Activated naive CD4-positive, alpha-beta T cell treated with anti-CD3 and anti-CD28 coated beads, Interleukin-2, amount 50 U/mL, for 72 hours (primary cell): Measurements from ENCODE around the gene PDLIM4. TPM values are rescaled to one million over a fixed set of nuclear protein-coding genes. Genes with fewer than 3 reads are reported as not detected.

ENCODE experiments used
- ATAC-seq, 2 donors: fragments of 150-1000 bp; cut with Tn5 transposase; 2 replicates each; pipeline ENCODE4 v1.10.0; 2021; ENCODE audit warnings: mild to moderate bottlenecking in 2 of 2, moderate library complexity in 2 of 2
- DNase-seq, 2 donors: peaks; one replicate each; pipeline ENCODE4 v3.0.0; 2021 to 2022; ENCODE audit warnings: low spot score in 2 of 2
- H3K27ac Mint-ChIP-seq, 2 donors: one replicate each; pipeline ENCODE4 v1.8.0; 2022; ENCODE audit warnings: mild to moderate bottlenecking in 2 of 2, mixed read lengths in 2 of 2
- H3K36me3 Mint-ChIP-seq, 2 donors: one replicate each; pipeline ENCODE4 v1.8.0; 2022; ENCODE audit warnings: mixed read lengths in 2 of 2
- H3K9me3 Mint-ChIP-seq, 2 donors: one replicate each; pipeline ENCODE4 v1.8.0; 2022; ENCODE audit warnings: mixed read lengths in 2 of 2
- total RNA-seq, 2 donors: library from RNA; stranded (reverse); gene quantifications; one replicate each; pipeline ENCODE4 v1.2.3, GENCODE V29; 2022

PDLIM4 gene
- total RNA-seq = not detected

DNA sequence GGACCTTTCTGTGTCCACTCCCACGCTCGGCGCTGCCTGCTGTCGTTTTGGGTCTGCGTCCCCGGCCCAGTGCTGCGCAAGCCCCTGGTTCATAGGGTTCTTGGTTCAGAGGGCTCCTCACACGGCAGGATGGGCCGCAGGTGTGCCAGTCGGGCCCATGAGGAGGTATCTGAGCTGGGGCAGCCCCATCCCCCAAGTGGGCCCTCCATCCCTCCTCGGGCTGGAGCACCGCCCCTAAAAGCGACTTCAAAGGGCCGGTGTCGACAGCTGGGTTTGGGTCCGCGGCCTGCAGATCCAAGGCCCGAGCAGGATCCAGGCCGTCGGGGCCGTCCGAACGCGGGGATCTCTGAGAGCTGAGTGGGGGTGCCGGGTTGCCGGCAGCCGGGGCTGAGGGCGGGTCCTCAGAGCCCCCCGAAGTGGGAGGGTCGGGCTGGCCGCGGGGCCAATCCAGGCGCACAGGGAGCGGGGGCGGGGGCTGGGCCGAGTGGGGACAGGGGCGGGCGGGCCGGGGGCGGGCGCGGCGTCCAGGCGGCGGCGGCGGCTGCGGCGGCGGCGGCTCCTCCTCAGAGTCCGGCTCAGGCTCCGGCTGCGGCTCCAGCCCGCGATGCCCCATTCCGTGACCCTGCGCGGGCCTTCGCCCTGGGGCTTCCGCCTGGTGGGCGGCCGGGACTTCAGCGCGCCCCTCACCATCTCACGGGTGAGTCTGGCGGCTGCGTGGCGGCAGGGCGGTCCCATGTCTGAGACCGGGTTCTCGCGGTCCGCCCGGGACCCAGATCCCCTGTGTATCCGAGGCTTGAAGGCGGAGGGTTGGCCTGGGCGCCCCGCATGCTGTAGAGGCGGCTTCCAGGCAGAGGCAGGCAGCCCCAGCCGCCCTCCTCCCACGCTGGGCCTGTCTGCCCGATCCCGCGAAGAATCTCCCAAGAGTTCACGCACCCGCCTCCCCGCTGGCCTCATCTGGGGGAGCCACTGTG, at the start of gene PDLIM4:
PDLIM4 (plus strand) TSS at position 566 of the 971 bp plus-strand sequence; CDS start at position 605, 39 bp downstream.
- no peaks in the 10 kb centered on the region for H3K36me3 Mint-ChIP-seq
- ATAC-seq (no peak), DNase-seq (peak in 1 of 2 donors; percentile 42)
- H3K27ac Mint-ChIP-seq = no peak within 1 kb of the TSS
- no peaks in the 10 kb centered on the region for H3K9me3 Mint-ChIP-seq

GRCh38 chr5:132207778-132208177, 49.7 kb upstream of the PDLIM4 start:
- no peak for ATAC-seq
- Mint-ChIP-seq H3K9me3 (no peaks in the 10 kb centered on the region), H3K36me3 (no peaks in the 10 kb centered on the region), H3K27ac (no peak overlapping the region)
- DNase-seq = no peak

- Mint-ChIP-seq H3K27ac (no peak overlapping the region), H3K36me3 (no peaks in the 10 kb centered on the region), H3K9me3 (no peaks in the 10 kb centered on the region)
- DNase-seq (no peak), ATAC-seq (no peak)
Observed at GRCh38 chr5:132209131-132209530, 48.4 kb upstream of the PDLIM4 start.

DNA sequence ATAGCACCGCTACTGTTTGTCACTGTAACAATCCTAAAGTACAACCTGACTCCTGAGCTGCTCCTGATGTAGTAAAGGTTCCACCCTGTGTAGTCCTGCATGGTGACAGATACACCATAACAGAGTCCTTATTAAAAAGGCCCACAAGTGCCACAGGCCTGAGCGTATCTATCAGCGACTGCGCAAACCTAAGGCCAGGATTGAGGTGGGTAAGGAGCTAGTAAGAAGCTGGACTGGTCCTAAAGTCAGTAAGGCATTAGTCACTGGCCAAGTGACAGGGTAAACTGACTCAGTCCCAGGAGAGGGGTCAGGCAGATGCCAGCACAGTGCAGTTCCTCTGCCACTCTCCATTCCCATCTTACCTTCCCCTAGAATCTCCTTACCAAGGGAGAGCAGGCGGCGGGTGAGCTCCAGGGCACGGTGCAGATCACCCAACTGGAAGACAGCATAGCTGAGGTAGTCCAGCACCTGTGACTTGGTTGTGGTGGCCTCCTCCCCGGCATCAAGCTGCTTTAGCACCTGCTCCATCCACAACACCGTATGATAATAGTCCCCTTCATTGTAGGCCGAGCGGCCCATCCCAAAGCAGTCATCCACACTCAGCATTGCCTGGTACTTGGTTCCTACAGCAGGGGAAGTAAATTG, 47.5 kb upstream of the PDLIM4 start:
- Mint-ChIP-seq H3K36me3 (no peaks in the 10 kb centered on the region), H3K27ac (no peak overlapping the region), H3K9me3 (no peaks in the 10 kb centered on the region)
- DNase-seq = no peak
- ATAC-seq = no peak

DNA sequence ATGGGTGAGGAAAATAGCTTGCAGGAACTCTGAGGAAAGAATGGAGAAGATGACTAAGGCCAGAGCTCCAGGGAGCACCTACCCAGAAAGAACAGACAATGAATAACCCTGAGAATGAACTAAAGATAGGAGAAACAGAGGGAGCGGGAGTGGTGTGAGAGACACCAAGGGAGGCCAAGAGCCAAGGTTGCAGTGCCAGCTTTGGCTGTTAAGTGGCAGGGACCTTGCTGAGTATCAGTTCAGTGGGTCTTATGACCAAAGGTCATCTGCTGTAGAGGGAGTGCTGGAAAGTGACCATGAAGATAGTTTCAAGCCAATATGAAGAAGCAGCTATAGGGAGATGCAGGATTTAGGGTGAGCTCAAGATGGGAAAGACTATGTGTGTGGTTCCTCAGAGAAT, 46.6 kb upstream of the PDLIM4 start:
- ATAC-seq (no peak), DNase-seq (no peak)
- no peak overlapping the region for H3K27ac Mint-ChIP-seq
- no peaks in the 10 kb centered on the region for H3K36me3 Mint-ChIP-seq
- no peaks in the 10 kb centered on the region for H3K9me3 Mint-ChIP-seq

- no peaks in the 10 kb centered on the region for H3K36me3 Mint-ChIP-seq
- no peak for DNase-seq
- no peak for ATAC-seq
- no peaks in the 10 kb centered on the region for H3K9me3 Mint-ChIP-seq
- no peak overlapping the region for H3K27ac Mint-ChIP-seq
Observed at GRCh38 chr5:132211787-132212186, 45.7 kb upstream of the PDLIM4 start.

GRCh38 chr5:132213666-132214065, 43.8 kb upstream of the PDLIM4 start:
- ATAC-seq = no peak
- H3K9me3 Mint-ChIP-seq = no peaks in the 10 kb centered on the region
- no peaks in the 10 kb centered on the region for H3K36me3 Mint-ChIP-seq
- no peak overlapping the region for H3K27ac Mint-ChIP-seq
- DNase-seq = no peak

GRCh38 chr5:132214491-132214890, 43.0 kb upstream of the PDLIM4 start:
- H3K27ac Mint-ChIP-seq = no peak overlapping the region
- H3K9me3 Mint-ChIP-seq = no peaks in the 10 kb centered on the region
- no peaks in the 10 kb centered on the region for H3K36me3 Mint-ChIP-seq
- ATAC-seq (no peak), DNase-seq (no peak)

GRCh38 chr5:132215329-132215728, 42.2 kb upstream of the PDLIM4 start:
- Mint-ChIP-seq H3K27ac (no peak overlapping the region), H3K9me3 (no peaks in the 10 kb centered on the region), H3K36me3 (no peaks in the 10 kb centered on the region)
- ATAC-seq (no peak), DNase-seq (no peak)

GRCh38 chr5:132218321-132218720, 39.2 kb upstream of the PDLIM4 start:
- Mint-ChIP-seq H3K27ac (no peak overlapping the region), H3K9me3 (no peaks in the 10 kb centered on the region), H3K36me3 (no peaks in the 10 kb centered on the region)
- DNase-seq (no peak), ATAC-seq (no peak)

DNA sequence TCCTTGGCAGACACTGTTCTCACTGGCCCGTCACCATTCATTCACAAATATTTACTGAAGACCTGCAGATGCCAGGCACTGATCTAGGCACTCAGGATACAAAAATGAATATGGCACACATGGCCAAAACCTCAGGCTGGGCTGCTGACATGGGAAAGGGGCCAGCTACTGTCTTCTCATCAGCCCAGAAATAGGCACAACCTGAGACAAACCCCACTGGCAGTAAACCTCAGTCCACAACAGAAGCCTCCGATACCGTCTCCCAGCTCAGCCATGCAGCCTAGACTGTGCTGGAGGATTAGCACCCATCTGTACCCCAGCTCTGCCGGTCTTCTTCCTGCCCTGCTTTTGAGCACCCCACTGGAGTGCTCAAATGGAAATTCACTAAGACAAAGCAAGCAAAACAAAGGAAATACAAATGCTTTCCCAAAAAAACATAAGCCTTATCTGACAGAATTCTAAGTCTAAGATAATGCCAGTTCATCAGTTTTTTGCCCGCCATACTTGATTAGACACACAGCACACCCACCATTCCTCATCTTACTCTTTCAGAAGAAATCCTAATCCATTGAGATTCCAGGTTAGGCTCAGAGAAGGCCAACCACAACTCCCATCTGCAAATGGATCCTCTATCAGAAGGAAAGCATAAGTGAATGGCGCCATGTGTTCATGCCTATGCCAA, 38.1 kb upstream of the PDLIM4 start:
- H3K27ac Mint-ChIP-seq = no peak overlapping the region
- DNase-seq (no peak), ATAC-seq (no peak)
- H3K9me3 Mint-ChIP-seq = no peaks in the 10 kb centered on the region
- H3K36me3 Mint-ChIP-seq = no peaks in the 10 kb centered on the region

DNA sequence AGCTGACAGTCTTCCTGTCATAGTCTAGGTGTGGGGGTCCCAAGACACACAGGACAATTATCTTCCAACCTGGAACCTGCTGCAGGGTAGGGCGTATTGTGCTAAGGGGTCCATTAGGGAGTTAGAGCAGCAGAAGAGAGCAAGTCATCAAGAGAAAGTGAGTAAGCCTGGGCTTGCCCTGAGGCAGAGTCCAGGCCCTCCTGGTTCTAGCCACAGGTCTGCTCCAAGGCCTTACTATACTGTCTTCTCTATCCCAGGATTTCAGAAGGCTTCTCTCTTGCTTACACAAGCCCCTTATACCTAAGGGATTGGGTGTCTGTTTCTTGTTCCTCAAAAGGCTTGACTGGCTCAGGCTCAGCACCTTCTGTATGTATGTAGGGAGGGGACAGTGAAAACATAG, 37.5 kb upstream of the PDLIM4 start:
- H3K9me3 Mint-ChIP-seq = no peaks in the 10 kb centered on the region
- no peaks in the 10 kb centered on the region for H3K36me3 Mint-ChIP-seq
- DNase-seq (no peak), ATAC-seq (peak in 1 of 2 donors; percentile 28)
- H3K27ac Mint-ChIP-seq = no peak overlapping the region

GRCh38 chr5:132220491-132220890, 37.0 kb upstream of the PDLIM4 start:
- Mint-ChIP-seq H3K36me3 (no peaks in the 10 kb centered on the region), H3K27ac (no peak overlapping the region), H3K9me3 (no peaks in the 10 kb centered on the region)
- no peak for DNase-seq
- ATAC-seq = no peak

- peak in 1 of 2 donors; percentile 18 for DNase-seq
- Mint-ChIP-seq H3K27ac (no peak overlapping the region), H3K9me3 (no peaks in the 10 kb centered on the region), H3K36me3 (no peaks in the 10 kb centered on the region)
- ATAC-seq = no peak
Observed at GRCh38 chr5:132221781-132222648, 35.5 kb upstream of the PDLIM4 start.

GRCh38 chr5:132222649-132223038, 34.9 kb upstream of the PDLIM4 start:
- Mint-ChIP-seq H3K9me3 (no peaks in the 10 kb centered on the region), H3K27ac (no peak overlapping the region), H3K36me3 (no peaks in the 10 kb centered on the region)
- ATAC-seq = no peak
- no peak for DNase-seq

- ATAC-seq (no peak), DNase-seq (no peak)
- no peaks in the 10 kb centered on the region for H3K36me3 Mint-ChIP-seq
- no peak overlapping the region for H3K27ac Mint-ChIP-seq
- no peaks in the 10 kb centered on the region for H3K9me3 Mint-ChIP-seq
Observed at GRCh38 chr5:132223861-132224260, 33.6 kb upstream of the PDLIM4 start.
